ENCODE measurements around the gene ATOX1.

DNA sequence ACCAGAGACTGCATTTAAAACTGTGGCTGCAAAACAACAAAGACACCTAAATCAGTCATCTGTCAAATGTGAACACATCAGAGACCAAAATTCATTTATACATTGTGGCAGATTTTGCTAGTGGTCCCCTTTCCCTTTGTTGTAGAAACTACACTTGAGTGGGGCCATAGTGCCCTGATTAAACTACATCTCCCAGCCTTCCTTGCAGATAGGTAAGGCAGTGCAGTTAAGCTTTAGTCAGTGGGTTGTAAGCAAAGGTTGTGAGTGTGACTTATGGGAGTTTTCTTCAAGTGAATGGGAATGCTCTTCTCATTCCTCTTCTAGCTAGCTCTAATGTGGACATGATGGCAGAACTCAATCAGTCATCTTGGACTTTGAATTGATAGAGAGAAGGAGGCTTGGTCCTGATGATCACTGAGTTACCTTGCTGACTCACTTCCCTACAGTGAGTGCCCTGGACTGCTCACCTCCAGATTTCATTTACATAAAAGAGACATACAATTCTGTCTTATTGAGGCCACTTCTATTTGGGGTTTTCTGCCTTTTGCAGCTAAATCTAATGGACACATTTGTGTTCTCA, 36.5 kb downstream of the ATOX1 start:
- TF ChIP-seq, protein P1, sequence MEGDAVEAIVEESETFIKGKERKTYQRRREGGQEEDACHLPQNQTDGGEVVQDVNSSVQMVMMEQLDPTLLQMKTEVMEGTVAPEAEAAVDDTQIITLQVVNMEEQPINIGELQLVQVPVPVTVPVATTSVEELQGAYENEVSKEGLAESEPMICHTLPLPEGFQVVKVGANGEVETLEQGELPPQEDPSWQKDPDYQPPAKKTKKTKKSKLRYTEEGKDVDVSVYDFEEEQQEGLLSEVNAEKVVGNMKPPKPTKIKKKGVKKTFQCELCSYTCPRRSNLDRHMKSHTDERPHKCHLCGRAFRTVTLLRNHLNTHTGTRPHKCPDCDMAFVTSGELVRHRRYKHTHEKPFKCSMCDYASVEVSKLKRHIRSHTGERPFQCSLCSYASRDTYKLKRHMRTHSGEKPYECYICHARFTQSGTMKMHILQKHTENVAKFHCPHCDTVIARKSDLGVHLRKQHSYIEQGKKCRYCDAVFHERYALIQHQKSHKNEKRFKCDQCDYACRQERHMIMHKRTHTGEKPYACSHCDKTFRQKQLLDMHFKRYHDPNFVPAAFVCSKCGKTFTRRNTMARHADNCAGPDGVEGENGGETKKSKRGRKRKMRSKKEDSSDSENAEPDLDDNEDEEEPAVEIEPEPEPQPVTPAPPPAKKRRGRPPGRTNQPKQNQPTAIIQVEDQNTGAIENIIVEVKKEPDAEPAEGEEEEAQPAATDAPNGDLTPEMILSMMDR (IDR thresholded peaks at IDR 0.05; ENCODE audit: low read length) = no peak
- no peak for TF ChIP-seq EZH2 (optimal IDR thresholded peaks at IDR 0.05; ENCODE audit: low read depth, low read length)
- TF ChIP-seq EZH2phosphoT487 (IDR thresholded peaks at IDR 0.05; ENCODE audit: low read length) = no peak
